ENCODE measurements around the gene C5AR1.

C5AR1 gene

DNA sequence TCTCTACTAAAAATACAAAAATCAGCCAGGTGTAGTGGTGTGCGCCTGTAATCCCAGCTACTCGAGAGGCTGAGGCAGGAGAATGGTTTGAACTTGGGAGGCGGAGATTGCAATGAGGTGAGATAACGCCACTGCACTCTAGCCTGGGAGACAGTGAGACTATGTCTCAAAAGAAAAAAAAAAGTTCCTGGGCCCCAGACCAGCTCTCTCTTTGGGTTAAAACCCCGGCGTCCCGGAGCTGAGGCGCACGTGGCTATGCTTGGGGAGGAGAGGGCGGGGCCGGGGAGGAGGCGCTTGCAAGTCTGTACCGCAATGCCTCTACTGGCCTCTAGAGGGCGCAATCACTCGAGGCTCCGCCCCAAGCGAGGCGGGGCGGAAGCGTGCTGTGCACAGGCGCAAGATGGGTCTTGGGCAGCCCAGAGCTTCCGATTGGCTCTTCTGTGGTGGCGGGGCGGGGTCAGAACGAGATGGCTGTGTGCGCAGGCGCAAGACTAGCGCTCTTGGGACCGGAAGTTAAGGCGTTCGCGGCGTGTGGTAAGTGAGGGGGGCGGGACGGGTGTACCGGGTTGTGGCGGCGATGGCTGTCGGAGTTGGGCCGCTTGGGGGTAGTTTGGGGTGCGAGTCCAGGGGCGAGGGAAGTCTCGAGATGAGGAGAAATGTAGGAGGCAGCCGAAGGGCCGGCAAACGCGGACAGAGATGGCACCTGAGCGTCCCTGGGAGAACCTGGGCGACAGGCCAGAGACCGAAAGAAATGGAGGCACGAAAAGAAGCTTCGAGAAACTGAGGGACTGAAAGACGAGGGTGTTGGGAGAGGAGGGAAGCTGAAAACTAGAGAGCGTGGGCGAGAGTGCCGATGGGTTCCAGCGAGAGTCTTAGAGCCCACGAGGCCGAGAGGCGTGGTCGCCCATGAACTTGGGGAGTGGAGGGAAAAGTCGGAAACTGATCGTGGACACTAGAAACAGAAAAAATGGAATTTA is 39.4 kb downstream of the C5AR1 start, which contains the start of gene DHX34 (continued):
- TF ChIP-seq, protein P1, sequence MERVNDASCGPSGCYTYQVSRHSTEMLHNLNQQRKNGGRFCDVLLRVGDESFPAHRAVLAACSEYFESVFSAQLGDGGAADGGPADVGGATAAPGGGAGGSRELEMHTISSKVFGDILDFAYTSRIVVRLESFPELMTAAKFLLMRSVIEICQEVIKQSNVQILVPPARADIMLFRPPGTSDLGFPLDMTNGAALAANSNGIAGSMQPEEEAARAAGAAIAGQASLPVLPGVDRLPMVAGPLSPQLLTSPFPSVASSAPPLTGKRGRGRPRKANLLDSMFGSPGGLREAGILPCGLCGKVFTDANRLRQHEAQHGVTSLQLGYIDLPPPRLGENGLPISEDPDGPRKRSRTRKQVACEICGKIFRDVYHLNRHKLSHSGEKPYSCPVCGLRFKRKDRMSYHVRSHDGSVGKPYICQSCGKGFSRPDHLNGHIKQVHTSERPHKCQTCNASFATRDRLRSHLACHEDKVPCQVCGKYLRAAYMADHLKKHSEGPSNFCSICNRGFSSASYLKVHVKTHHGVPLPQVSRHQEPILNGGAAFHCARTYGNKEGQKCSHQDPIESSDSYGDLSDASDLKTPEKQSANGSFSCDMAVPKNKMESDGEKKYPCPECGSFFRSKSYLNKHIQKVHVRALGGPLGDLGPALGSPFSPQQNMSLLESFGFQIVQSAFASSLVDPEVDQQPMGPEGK (tag by site-specific recombination; IDR thresholded peaks at IDR 0.05): peak; percentile 82
- TF ChIP-seq, protein P2, sequence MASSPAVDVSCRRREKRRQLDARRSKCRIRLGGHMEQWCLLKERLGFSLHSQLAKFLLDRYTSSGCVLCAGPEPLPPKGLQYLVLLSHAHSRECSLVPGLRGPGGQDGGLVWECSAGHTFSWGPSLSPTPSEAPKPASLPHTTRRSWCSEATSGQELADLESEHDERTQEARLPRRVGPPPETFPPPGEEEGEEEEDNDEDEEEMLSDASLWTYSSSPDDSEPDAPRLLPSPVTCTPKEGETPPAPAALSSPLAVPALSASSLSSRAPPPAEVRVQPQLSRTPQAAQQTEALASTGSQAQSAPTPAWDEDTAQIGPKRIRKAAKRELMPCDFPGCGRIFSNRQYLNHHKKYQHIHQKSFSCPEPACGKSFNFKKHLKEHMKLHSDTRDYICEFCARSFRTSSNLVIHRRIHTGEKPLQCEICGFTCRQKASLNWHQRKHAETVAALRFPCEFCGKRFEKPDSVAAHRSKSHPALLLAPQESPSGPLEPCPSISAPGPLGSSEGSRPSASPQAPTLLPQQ (tag by site-specific recombination; IDR thresholded peaks at IDR 0.05): peak; percentile 61
- TF ChIP-seq, protein P3, sequence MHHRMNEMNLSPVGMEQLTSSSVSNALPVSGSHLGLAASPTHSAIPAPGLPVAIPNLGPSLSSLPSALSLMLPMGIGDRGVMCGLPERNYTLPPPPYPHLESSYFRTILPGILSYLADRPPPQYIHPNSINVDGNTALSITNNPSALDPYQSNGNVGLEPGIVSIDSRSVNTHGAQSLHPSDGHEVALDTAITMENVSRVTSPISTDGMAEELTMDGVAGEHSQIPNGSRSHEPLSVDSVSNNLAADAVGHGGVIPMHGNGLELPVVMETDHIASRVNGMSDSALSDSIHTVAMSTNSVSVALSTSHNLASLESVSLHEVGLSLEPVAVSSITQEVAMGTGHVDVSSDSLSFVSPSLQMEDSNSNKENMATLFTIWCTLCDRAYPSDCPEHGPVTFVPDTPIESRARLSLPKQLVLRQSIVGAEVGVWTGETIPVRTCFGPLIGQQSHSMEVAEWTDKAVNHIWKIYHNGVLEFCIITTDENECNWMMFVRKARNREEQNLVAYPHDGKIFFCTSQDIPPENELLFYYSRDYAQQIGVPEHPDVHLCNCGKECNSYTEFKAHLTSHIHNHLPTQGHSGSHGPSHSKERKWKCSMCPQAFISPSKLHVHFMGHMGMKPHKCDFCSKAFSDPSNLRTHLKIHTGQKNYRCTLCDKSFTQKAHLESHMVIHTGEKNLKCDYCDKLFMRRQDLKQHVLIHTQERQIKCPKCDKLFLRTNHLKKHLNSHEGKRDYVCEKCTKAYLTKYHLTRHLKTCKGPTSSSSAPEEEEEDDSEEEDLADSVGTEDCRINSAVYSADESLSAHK (tag by site-specific recombination; IDR thresholded peaks at IDR 0.05): 0 out of 2 replicates have a peak, but pooled peaks have one; percentile 34
- TF ChIP-seq EGR2 (tag by site-specific recombination; IDR thresholded peaks at IDR 0.05; ENCODE audit: low read depth) (peak; percentile 66), ZNF24 (tag by site-specific recombination; IDR thresholded peaks at IDR 0.05) (peak; percentile 65; the same call in 1 of the 2 replicates), ZFP69B (tag by site-specific recombination; IDR thresholded peaks at IDR 0.05) (peak; percentile 70), ZNF423 (tag by site-specific recombination; IDR thresholded peaks at IDR 0.05) (no peak), SP3 (tag by site-specific recombination; IDR thresholded peaks at IDR 0.05) (peak; percentile 99), SP7 (tag by site-specific recombination; IDR thresholded peaks at IDR 0.05) (peak; percentile 65; the same call in 1 of the 2 replicates), SP2 (tag by site-specific recombination; IDR thresholded peaks at IDR 0.05) (peak; percentile 99), ZNF2 (tag by site-specific recombination; IDR thresholded peaks at IDR 0.05) (0 out of 2 replicates have a peak, but pooled peaks have one; percentile 44), ZNF792 (tag by site-specific recombination; IDR thresholded peaks at IDR 0.05) (0 out of 2 replicates have a peak, but pooled peaks have one; percentile 47), GLIS2 (tag by site-specific recombination; IDR thresholded peaks at IDR 0.05) (peak; percentile 98), ZEB2 (tag by site-specific recombination; IDR thresholded peaks at IDR 0.05) (peak; percentile 41; the same call in 1 of the 2 replicates), ZNF114 (tag by site-specific recombination; IDR thresholded peaks at IDR 0.05) (no peak), ZNF600 (tag by site-specific recombination; IDR thresholded peaks at IDR 0.05) (no peak), ZNF394 (tag by site-specific recombination; IDR thresholded peaks at IDR 0.05; ENCODE audit: borderline replicate concordance) (peak; percentile 37; the same call in 1 of the 2 replicates), ZIC2 (tag by site-specific recombination; IDR thresholded peaks at IDR 0.05) (peak; percentile 40)
- TF ChIP-seq, protein P4, sequence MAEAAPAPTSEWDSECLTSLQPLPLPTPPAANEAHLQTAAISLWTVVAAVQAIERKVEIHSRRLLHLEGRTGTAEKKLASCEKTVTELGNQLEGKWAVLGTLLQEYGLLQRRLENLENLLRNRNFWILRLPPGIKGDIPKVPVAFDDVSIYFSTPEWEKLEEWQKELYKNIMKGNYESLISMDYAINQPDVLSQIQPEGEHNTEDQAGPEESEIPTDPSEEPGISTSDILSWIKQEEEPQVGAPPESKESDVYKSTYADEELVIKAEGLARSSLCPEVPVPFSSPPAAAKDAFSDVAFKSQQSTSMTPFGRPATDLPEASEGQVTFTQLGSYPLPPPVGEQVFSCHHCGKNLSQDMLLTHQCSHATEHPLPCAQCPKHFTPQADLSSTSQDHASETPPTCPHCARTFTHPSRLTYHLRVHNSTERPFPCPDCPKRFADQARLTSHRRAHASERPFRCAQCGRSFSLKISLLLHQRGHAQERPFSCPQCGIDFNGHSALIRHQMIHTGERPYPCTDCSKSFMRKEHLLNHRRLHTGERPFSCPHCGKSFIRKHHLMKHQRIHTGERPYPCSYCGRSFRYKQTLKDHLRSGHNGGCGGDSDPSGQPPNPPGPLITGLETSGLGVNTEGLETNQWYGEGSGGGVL (tag by site-specific recombination; IDR thresholded peaks at IDR 0.05): peak; percentile 8; the same call in 1 of the 2 replicates
- TF ChIP-seq, protein P5, sequence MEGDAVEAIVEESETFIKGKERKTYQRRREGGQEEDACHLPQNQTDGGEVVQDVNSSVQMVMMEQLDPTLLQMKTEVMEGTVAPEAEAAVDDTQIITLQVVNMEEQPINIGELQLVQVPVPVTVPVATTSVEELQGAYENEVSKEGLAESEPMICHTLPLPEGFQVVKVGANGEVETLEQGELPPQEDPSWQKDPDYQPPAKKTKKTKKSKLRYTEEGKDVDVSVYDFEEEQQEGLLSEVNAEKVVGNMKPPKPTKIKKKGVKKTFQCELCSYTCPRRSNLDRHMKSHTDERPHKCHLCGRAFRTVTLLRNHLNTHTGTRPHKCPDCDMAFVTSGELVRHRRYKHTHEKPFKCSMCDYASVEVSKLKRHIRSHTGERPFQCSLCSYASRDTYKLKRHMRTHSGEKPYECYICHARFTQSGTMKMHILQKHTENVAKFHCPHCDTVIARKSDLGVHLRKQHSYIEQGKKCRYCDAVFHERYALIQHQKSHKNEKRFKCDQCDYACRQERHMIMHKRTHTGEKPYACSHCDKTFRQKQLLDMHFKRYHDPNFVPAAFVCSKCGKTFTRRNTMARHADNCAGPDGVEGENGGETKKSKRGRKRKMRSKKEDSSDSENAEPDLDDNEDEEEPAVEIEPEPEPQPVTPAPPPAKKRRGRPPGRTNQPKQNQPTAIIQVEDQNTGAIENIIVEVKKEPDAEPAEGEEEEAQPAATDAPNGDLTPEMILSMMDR (tag by site-specific recombination; IDR thresholded peaks at IDR 0.05): peak; percentile 97
- TF ChIP-seq, protein P6, sequence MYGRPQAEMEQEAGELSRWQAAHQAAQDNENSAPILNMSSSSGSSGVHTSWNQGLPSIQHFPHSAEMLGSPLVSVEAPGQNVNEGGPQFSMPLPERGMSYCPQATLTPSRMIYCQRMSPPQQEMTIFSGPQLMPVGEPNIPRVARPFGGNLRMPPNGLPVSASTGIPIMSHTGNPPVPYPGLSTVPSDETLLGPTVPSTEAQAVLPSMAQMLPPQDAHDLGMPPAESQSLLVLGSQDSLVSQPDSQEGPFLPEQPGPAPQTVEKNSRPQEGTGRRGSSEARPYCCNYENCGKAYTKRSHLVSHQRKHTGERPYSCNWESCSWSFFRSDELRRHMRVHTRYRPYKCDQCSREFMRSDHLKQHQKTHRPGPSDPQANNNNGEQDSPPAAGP (tag by site-specific recombination; IDR thresholded peaks at IDR 0.05): 0 out of 2 replicates have a peak, but pooled peaks have one; percentile 50
- TF ChIP-seq, protein P7, sequence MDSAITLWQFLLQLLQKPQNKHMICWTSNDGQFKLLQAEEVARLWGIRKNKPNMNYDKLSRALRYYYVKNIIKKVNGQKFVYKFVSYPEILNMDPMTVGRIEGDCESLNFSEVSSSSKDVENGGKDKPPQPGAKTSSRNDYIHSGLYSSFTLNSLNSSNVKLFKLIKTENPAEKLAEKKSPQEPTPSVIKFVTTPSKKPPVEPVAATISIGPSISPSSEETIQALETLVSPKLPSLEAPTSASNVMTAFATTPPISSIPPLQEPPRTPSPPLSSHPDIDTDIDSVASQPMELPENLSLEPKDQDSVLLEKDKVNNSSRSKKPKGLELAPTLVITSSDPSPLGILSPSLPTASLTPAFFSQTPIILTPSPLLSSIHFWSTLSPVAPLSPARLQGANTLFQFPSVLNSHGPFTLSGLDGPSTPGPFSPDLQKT (IDR thresholded peaks at IDR 0.05; ENCODE audit: borderline replicate concordance, low read depth, low read length): peak; percentile 33; the same call in 1 of the 2 replicates
